ENCODE measurements around the gene FBXL17. TPM values are rescaled to one million over a fixed set of nuclear protein-coding genes. Genes with fewer than 3 reads are reported as not detected.

Gene FBXL17
- total and polyA plus RNA-seq, 2 of the 4 experiments (the other 2 are of a cell fraction) = 3.9 to 8.1 TPM

GRCh38 chr5:108196276-108196675, 185.6 kb downstream of the FBXL17 start:
- no peak overlapping the region for H2BK15ac ChIP-seq (ENCODE audit: low read depth, low read length)
- TF ChIP-seq SMC3 (IDR thresholded peaks at IDR 0.05; ENCODE audit: low read depth, low read length) = no peak
- H3K14ac ChIP-seq (replicated peaks; ENCODE audit: low read depth, low read length) = no peak overlapping the region
- no peaks in the 10 kb centered on the region for H3K9me3 ChIP-seq (ENCODE audit: control insufficient read depth, insufficient read depth, low read length)
- peak; percentile 17 for DNase-seq
- no peak overlapping the region for H2AFZ ChIP-seq (replicated peaks; ENCODE audit: low read length, poor library complexity)
- H2BK5ac ChIP-seq (ENCODE audit: low read depth, low read length, poor library complexity, severe bottlenecking) = no peak overlapping the region
- H4K8ac ChIP-seq (ENCODE audit: low read depth in 2 of 2, low read length in 2 of 2) = no peak overlapping the region
- intact Hi-C loops (cut with micrococcal nuclease) (no loop called here), dilution Hi-C loops (cut with HindIII; ENCODE audit: low sequenced_read_pairs, unreplicated experiment) (no loop called here), in situ Hi-C loops (cut with MboI; ENCODE audit: low sequenced_read_pairs) (no loop called here)
- no peak overlapping the region for H2AK9ac ChIP-seq (replicated peaks; ENCODE audit: low read depth, low read length, poor library complexity)
- no peak overlapping the region for H3K56ac ChIP-seq (ENCODE audit: extremely low read depth, insufficient read depth, low read length)
- H2AK5ac ChIP-seq (ENCODE audit: low read depth, low read length) = no peak overlapping the region
- no peak overlapping the region for H3K9ac ChIP-seq (ENCODE audit: low read depth, low read length)
- H3K4ac ChIP-seq (ENCODE audit: low read depth, low read length) = no peak overlapping the region
- H4K91ac ChIP-seq (ENCODE audit: insufficient read depth, low read depth, low read length) = no peak overlapping the region
- H2BK20ac ChIP-seq (ENCODE audit: low read depth, low read length) = no peak overlapping the region
- H4K5ac ChIP-seq (ENCODE audit: low read depth, low read length) = no peak overlapping the region
- ChIA-PET POLR2A (ENCODE audit: unreplicated experiment) (no interaction called here), CTCF (no interaction called here)
- no peaks in the 10 kb centered on the region for H3K9me1 ChIP-seq (ENCODE audit: insufficient read depth, low read length)
- no peak overlapping the region for H3K4me3 ChIP-seq (ENCODE audit: insufficient read depth, low read depth, low read length)
- no TSS peak for BruUV-seq (replicated peaks)
- H3K23ac ChIP-seq (ENCODE audit: low read depth, low read length) = no peak overlapping the region
- no peaks in the 10 kb centered on the region; a peak in 1 of 4 replicates for H3K79me1 ChIP-seq (ENCODE audit: low read depth in 1 of 2, low read length in 2 of 2)
- H3K18ac ChIP-seq (ENCODE audit: low read depth, low read length) = no peak overlapping the region
- no peak overlapping the region for H3K27ac ChIP-seq (ENCODE audit: insufficient read depth, low read length)
- H4K20me1 ChIP-seq (ENCODE audit: insufficient read depth, low read length) = no peaks in the 10 kb centered on the region
- no peaks in the 10 kb centered on the region for H3K36me3 ChIP-seq (ENCODE audit: control insufficient read depth, insufficient read depth, low read length)
- H3K4me1 ChIP-seq (ENCODE audit: control insufficient read depth, insufficient read depth, low read length) = peaks cover 3% of the 10 kb centered on the region; the same call in 1 of the 2 replicates
- H3K27me3 ChIP-seq (ENCODE audit: control insufficient read depth, insufficient read depth, low read length) = no peaks in the 10 kb centered on the region
- ATAC-seq (ENCODE audit: low read depth) = no peak; the same call in 1 of the 2 replicates
- no peak overlapping the region for H2BK120ac ChIP-seq (ENCODE audit: low read depth, low read length)
- no peak overlapping the region for H3K4me2 ChIP-seq (ENCODE audit: low read depth, low read length)

All from IMR-90 (cell line).